HCT116 (cell line): ENCODE measurements around the gene TMCO6. TPM values are rescaled to one million over a fixed set of nuclear protein-coding genes. Genes with fewer than 3 reads are reported as not detected.

Experiments used
- ATAC-seq: fragments of 200-7000 bp; cut with Tn5 transposase; 2 replicates; pipeline ENCODE4 v1.9.1; 2020; ENCODE audit warnings: mild to moderate bottlenecking, moderate library complexity
- BruUV-seq: library from RNA; stranded (reverse); fragments of 400-500 nt; replicated peaks from 2 replicates; lab custom pipeline; 2021; lab: Mats Ljungman, UMichigan
- CTCF ChIA-PET: fragments of 300-600 bp; sonication (Branson Sonifier 250); formaldehyde crosslinking; loops from one replicate; lab custom pipeline; 2021; ENCODE audit warnings: antibody characterized with exemption; lab: Charles Lee
- POLR2A ChIA-PET: fragments of 300-600, 350-600 bp; sonication (Branson Sonifier 250); formaldehyde crosslinking; loops from one replicate; lab custom pipeline; 2021; ENCODE audit warnings: antibody characterized with exemption; lab: Charles Lee
- RAD21 ChIA-PET, 2 experiments: fragments of 300-600 bp; sonication (Branson Sonifier 250); formaldehyde crosslinking; loops; one replicate each; lab custom pipeline; 2023; ENCODE audit warnings: low total read pairs in 2 of 2; ENCODE audit not compliant: uncharacterized antibody in 2 of 2, unreplicated experiment in 2 of 2, low non-redundant PET in 1 of 2; lab: Charles Lee
- DNase-seq: peaks from one replicate; pipeline ENCODE4 v3.0.0-alpha.2; 2010; ENCODE audit warnings: low read depth, low spot score
- H2AFZ ChIP-seq: fragments of 200-600 bp; shearing (Covaris generic), sonication (generic); 2 replicates; pipeline ENCODE4 v1.6.1; 2017; ENCODE audit warnings: low read depth, mixed run types, mixed read lengths, antibody characterized with exemption, low read length; ENCODE audit not compliant: poor library complexity, severe bottlenecking
- H3K27ac ChIP-seq: 2 replicates; pipeline ENCODE4 v1.5.1; 2012; ENCODE audit warnings: low read depth, low read length
- H3K27me3 ChIP-seq: fragments of 200-600 bp; sonication (generic); 2 replicates; pipeline ENCODE4 v1.6.1; 2016; ENCODE audit warnings: mixed run types, low read length, mixed read lengths; ENCODE audit not compliant: insufficient read depth
- H3K36me3 ChIP-seq, 2 experiments: fragments of 200-500 bp in 1 of 2; fragments of 200-600 bp in 1 of 2; sonication (Bioruptor generic) in 1 of 2; sonication (generic) in 1 of 2; 2 replicates each; pipeline versions ENCODE4 v1.5.1 to v1.6.1; 2014 to 2016; ENCODE audit warnings: low read length in 2 of 2, inconsistent platforms in 1 of 2, mixed read lengths in 1 of 2, mixed run types in 1 of 2; ENCODE audit not compliant: insufficient read depth in 2 of 2, control insufficient read depth in 1 of 2
- H3K4me1 ChIP-seq, 2 experiments: fragments of 200-600 bp in 1 of 2; sonication (generic) in 1 of 2; 2 replicates each; pipeline versions ENCODE4 v1.5.1 to v1.6.1; 2012 to 2017; ENCODE audit warnings: low read length in 2 of 2, inconsistent platforms in 1 of 2, mild to moderate bottlenecking in 1 of 2, mixed read lengths in 1 of 2, mixed run types in 1 of 2, moderate library complexity in 1 of 2; ENCODE audit not compliant: insufficient read depth in 2 of 2, control insufficient read depth in 1 of 2
- H3K4me2 ChIP-seq: fragments of 200-600 bp; sonication (generic); 2 replicates; pipeline ENCODE4 v1.6.1; 2017; ENCODE audit warnings: mixed run types, low read length, mixed read lengths
- H3K4me3 ChIP-seq, 2 experiments: fragments of 200-600 bp in 1 of 2; sonication (generic) in 1 of 2; replicated peaks in 1 of 2; 2 replicates each; pipeline ENCODE4 v1.5.1; 2011 to 2016; ENCODE audit warnings: low read length in 2 of 2, control low read depth in 1 of 2, low read depth in 1 of 2, mild to moderate bottlenecking in 1 of 2, mixed read lengths in 1 of 2, mixed run types in 1 of 2
- H3K79me2 ChIP-seq: fragments of 200-600 bp; sonication (generic); 2 replicates; pipeline ENCODE4 v1.6.1; 2017; ENCODE audit warnings: mild to moderate bottlenecking, mixed run types, low read length, moderate library complexity, mixed read lengths; ENCODE audit not compliant: insufficient read depth
- H3K9ac ChIP-seq: fragments of 200-600 bp; sonication (generic); 2 replicates; pipeline ENCODE4 v1.6.1; 2016; ENCODE audit warnings: low read length, mixed read lengths
- H3K9me2 ChIP-seq: fragments of 200-600 bp; sonication (generic), shearing (Covaris generic); 2 replicates; pipeline ENCODE4 v1.6.1; 2017; ENCODE audit warnings: mixed run types, mild to moderate bottlenecking, moderate library complexity; ENCODE audit not compliant: insufficient read depth
- H3K9me3 ChIP-seq, 2 experiments: fragments of 200-500 bp in 1 of 2; fragments of 200-600 bp in 1 of 2; sonication (Bioruptor generic) in 1 of 2; sonication (generic) in 1 of 2; 2 replicates each; pipeline ENCODE4 v1.6.1; 2014 to 2017; ENCODE audit warnings: low read length in 2 of 2, mixed read lengths in 2 of 2, inconsistent platforms in 1 of 2, low read depth in 1 of 2, mild to moderate bottlenecking in 1 of 2, mixed run types in 1 of 2, moderate library complexity in 1 of 2; ENCODE audit not compliant: control insufficient read depth in 1 of 2, insufficient read depth in 1 of 2
- H4K20me1 ChIP-seq: fragments of 200-600 bp; sonication (generic), shearing (Covaris generic); 2 replicates; pipeline ENCODE4 v1.6.1; 2017; ENCODE audit warnings: mixed run types, mild to moderate bottlenecking, moderate library complexity; ENCODE audit not compliant: insufficient read depth
- FOSL1 ChIP-seq: IDR thresholded peaks from 2 replicates; pipeline ENCODE4 v1.6.1; 2012; ENCODE audit warnings: low read depth
- POLR2AphosphoS5 ChIP-seq: IDR thresholded peaks from 2 replicates; pipeline ENCODE4 v1.6.1; 2011; ENCODE audit warnings: mild to moderate bottlenecking, low read depth, low read length, moderate library complexity
- RAD21 ChIP-seq: IDR thresholded peaks from 2 replicates; pipeline ENCODE4 v1.6.1; 2012; ENCODE audit warnings: low read depth, mild to moderate bottlenecking
- SIN3A ChIP-seq: IDR thresholded peaks from 2 replicates; pipeline ENCODE4 v1.6.1; 2012; ENCODE audit warnings: low read depth
- YY1 ChIP-seq: IDR thresholded peaks from 2 replicates; pipeline ENCODE4 v1.6.1; 2011; ENCODE audit warnings: low read length, low read depth, moderate library complexity, mild to moderate bottlenecking; ENCODE audit not compliant: insufficient replicate concordance; ENCODE audit errors: extremely low read depth
- ZFX ChIP-seq: fragments of 450-650 bp; IDR thresholded peaks from 2 replicates; pipeline ENCODE4 v1.6.1; 2017
- intact Hi-C: fragments of 100-400 bp; cut with micrococcal nuclease; formaldehyde crosslinking; loops from 2 replicates; pipeline ENCODE4 v1.10.0; 2022
- total RNA-seq: library from RNA; stranded (reverse); gene quantifications from one replicate; pipeline ENCODE4 v1.2.1, GENCODE V29; 2021; ENCODE audit not compliant: unreplicated experiment

TMCO6 gene
- total RNA-seq, 1 experiment from 2014 or later = 28.0 TPM

DNA sequence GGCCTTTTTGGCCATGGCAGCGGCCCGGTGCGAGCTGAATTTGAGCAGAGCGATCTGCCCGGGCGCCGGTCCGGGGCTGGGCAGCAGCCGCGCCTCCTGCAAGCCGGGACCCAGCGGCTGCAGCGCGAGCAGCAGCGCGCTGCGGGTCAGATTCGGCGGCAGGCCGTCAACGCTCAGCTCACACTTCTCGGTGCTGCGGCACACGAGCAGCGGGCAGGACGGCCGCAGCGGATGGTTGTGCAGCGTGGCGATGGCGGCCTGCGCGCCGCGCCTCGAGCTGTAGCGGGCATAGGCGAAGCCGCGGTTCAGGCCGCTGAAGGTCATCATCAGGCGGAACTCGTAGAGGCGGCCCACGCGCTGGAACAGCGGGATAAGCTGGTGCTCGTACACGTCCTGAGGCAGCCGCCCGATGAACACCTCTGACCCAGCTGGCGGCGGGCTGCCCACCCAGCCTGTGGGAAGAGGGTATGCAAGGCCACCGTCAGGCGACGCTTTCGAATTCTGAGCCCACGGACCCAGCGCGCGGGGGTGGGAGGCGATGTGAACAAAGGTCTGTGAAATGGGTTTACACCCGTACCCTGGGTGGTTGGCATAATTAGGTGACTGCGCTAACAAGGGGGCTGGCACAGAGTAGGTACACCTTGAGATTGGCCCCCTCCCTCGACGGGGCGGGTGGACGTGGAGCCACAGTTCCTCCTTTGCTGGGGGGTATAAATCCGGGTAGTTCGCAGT, 33.4 kb downstream of the TMCO6 start:
- no TSS peak for BruUV-seq
- H3K4me3 ChIP-seq = no peak overlapping the region
- no peak overlapping the region for H3K27ac ChIP-seq
- no peak overlapping the region for H3K9ac ChIP-seq
- H2AFZ ChIP-seq = no peak overlapping the region
- no peak overlapping the region for H3K4me2 ChIP-seq
- peaks cover 18% of the 10 kb centered on the region for H3K79me2 ChIP-seq
- ChIA-PET CTCF (no interaction called here), RAD21 (no interaction called here)
- no peak for DNase-seq
- H3K36me3 ChIP-seq = peaks cover 38 to 44% of the 10 kb centered on the region in 2 experiments; a peak in 3 of 4 replicates
- no peaks in the 10 kb centered on the region for H3K9me2 ChIP-seq
- H3K4me1 ChIP-seq = no peaks in the 10 kb centered on the region
- H3K9me3 ChIP-seq = no peaks in the 10 kb centered on the region
- H3K27me3 ChIP-seq = no peaks in the 10 kb centered on the region
- TF ChIP-seq YY1 = no peak
- TF ChIP-seq ZFX = no peak
- no peak for TF ChIP-seq FOSL1
- no peak for TF ChIP-seq SIN3A
- TF ChIP-seq, all 23 proteins: peak for 0
- no peaks in the 10 kb centered on the region for H4K20me1 ChIP-seq
- ATAC-seq = peak; percentile 5; the same call in 1 of the 2 replicates
- intact Hi-C loops = no loop called here
- POLR2A ChIA-PET = interaction anchor here (1.2 kb wide), 1 partner anchor 18 kb away, joined by 3 read pairs; no protein-coding TSS in a partner anchor

DNA sequence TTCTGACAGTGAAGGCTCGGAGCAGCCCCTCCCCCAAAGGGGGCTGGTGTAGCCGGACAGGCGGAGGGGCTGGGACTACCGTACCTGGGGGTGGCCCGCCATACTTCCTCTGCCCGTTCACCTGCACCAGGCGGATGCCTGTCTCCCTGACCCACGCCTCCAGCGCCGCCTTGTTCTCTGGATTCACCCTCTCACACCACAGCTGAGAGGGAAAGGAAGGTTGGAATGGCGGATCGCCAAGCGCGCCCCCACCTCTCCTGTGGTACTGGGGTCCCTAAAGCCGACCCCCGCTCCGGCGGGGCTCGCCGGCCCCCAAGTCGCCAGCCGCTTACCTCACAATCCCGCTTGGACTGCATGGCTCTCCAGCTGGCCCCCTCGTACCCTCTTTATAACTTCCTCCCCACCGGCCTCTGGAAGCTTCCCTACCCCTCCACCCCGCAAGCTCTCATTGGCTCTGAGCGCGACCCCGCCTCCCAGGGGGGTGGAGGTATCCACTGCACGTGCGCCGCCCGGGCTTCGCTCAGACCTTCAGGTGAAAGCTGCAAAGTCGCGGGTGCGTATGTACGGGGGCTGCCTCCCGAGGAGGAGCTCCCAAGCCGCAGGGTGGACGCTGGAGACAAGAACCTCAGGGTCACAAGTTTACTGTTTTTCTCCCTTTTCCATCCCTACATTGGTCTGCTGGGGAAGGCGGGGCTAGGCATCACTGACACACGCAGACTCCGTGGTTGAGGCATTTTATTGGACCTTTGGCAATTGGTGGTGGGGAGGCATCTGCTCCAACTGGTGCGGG, 34.1 kb downstream of the TMCO6 start, which contains the start of gene DND1:
DND1 (minus strand) TSS at position 390 of the 790 bp plus-strand sequence; CDS start at position 356, 34 bp downstream.
- peaks cover 40 to 41% of the 10 kb centered on the region in 2 experiments; a peak in 3 of 4 replicates for H3K36me3 ChIP-seq
- RAD21 ChIA-PET = no interaction called here
- no peaks in the 10 kb centered on the region for H3K4me1 ChIP-seq
- no peak for DNase-seq
- no peaks in the 10 kb centered on the region for H3K9me2 ChIP-seq
- intact Hi-C loops = no loop called here
- no peaks in the 10 kb centered on the region for H3K9me3 ChIP-seq
- peaks cover 10% of the 10 kb centered on the region; the same call in 1 of the 2 replicates for H3K79me2 ChIP-seq
- TF ChIP-seq RAD21 (no peak), POLR2AphosphoS5 (peak; percentile 46; the same call in 1 of the 2 replicates)
- H3K9ac ChIP-seq = no peak within 1 kb of the TSS
- peak; percentile 44 for ATAC-seq
- no peak within 1 kb of the TSS for H3K4me2 ChIP-seq
- no peak within 1 kb of the TSS for H2AFZ ChIP-seq
- BruUV-seq = no TSS peak
- POLR2A ChIA-PET = interaction anchor here (0.7 kb wide), 1 partner anchor 253 kb away, joined by 4 read pairs; the partner anchor contains the start of gene PCDHAC1
- no peaks in the 10 kb centered on the region for H3K27me3 ChIP-seq
- CTCF ChIA-PET = no interaction called here
- no peaks in the 10 kb centered on the region for H4K20me1 ChIP-seq
- no peak within 1 kb of the TSS for H3K27ac ChIP-seq
- no peak within 1 kb of the TSS for H3K4me3 ChIP-seq
